H9 (cell line): ENCODE measurements around the gene RAB4B. TPM values are rescaled to one million over a fixed set of nuclear protein-coding genes. Genes with fewer than 3 reads are reported as not detected.
"Not testable (repeated sequence)": the region's sequence is repeated elsewhere in the genome, so short reads cannot be mapped to it uniquely, and the experiment has no call there.

Experiments used
- DNase-seq: peaks from one replicate; pipeline ENCODE4 v3.0.0-alpha.2; 2017
- H2AFZ ChIP-seq: one replicate; pipeline ENCODE4 v1.6.1; 2013; ENCODE audit warnings: mild to moderate bottlenecking, low read length, control low read depth, moderate library complexity
- H2AK5ac ChIP-seq: 2 replicates; pipeline ENCODE4 v1.6.1; 2013; ENCODE audit warnings: low read length, control low read depth, mixed read lengths; ENCODE audit not compliant: insufficient read length
- H2BK120ac ChIP-seq: one replicate; pipeline ENCODE4 v1.6.1; 2013; ENCODE audit warnings: low read depth, mild to moderate bottlenecking, low read length, control low read depth, inconsistent platforms; ENCODE audit not compliant: poor library complexity, severe bottlenecking
- H2BK12ac ChIP-seq: 2 replicates; pipeline ENCODE4 v1.6.1; 2013; ENCODE audit warnings: low read length, control low read depth, mixed read lengths, low read depth; ENCODE audit not compliant: insufficient read length
- H2BK15ac ChIP-seq: 2 replicates; pipeline ENCODE4 v1.6.1; 2013; ENCODE audit warnings: low read depth, low read length, control low read depth
- H2BK20ac ChIP-seq: one replicate; pipeline ENCODE4 v1.6.1; 2013; ENCODE audit warnings: low read depth, mild to moderate bottlenecking, low read length, control low read depth, inconsistent platforms; ENCODE audit not compliant: poor library complexity, severe bottlenecking
- H2BK5ac ChIP-seq: 2 replicates; pipeline ENCODE4 v1.6.1; 2013; ENCODE audit warnings: low read length, control low read depth, mixed read lengths; ENCODE audit not compliant: insufficient read length
- H3K14ac ChIP-seq: 2 replicates; pipeline ENCODE4 v1.6.1; 2013; ENCODE audit warnings: low read length, control low read depth; ENCODE audit not compliant: insufficient read depth
- H3K18ac ChIP-seq: 2 replicates; pipeline ENCODE4 v1.6.1; 2013; ENCODE audit warnings: low read depth, mild to moderate bottlenecking, mixed read lengths, low read length, control low read depth; ENCODE audit not compliant: insufficient read length
- H3K23ac ChIP-seq: 2 replicates; pipeline ENCODE4 v1.6.1; 2013; ENCODE audit warnings: low read length, control low read depth, mixed read lengths, low read depth; ENCODE audit not compliant: insufficient read length
- H3K23me2 ChIP-seq: 2 replicates; pipeline ENCODE4 v1.6.1; 2013; ENCODE audit warnings: low read depth, mild to moderate bottlenecking, mixed read lengths, low read length, control low read depth; ENCODE audit not compliant: insufficient read length, poor library complexity, severe bottlenecking
- H3K27ac ChIP-seq: 2 replicates; pipeline ENCODE4 v1.5.1; 2013; ENCODE audit warnings: low read length, control low read depth, mixed read lengths, low read depth; ENCODE audit not compliant: insufficient read length
- H3K27me3 ChIP-seq: 2 replicates; pipeline ENCODE4 v1.6.1; 2013; ENCODE audit warnings: low read length, control low read depth, inconsistent platforms; ENCODE audit not compliant: insufficient read depth
- H3K4ac ChIP-seq: 2 replicates; pipeline ENCODE4 v1.6.1; 2013; ENCODE audit warnings: low read depth, mild to moderate bottlenecking, control low read depth, inconsistent platforms, low read length, moderate library complexity
- H3K4me1 ChIP-seq: 2 replicates; pipeline ENCODE4 v1.6.1; 2013; ENCODE audit warnings: low read length, control low read depth, inconsistent platforms; ENCODE audit not compliant: insufficient read depth
- H3K4me2 ChIP-seq: 2 replicates; pipeline ENCODE4 v1.6.1; 2013; ENCODE audit warnings: low read length, control low read depth, mixed read lengths; ENCODE audit not compliant: insufficient read length, insufficient read depth
- H3K56ac ChIP-seq: 2 replicates; pipeline ENCODE4 v1.6.1; 2013; ENCODE audit warnings: low read depth, mild to moderate bottlenecking, mixed read lengths, low read length, control low read depth; ENCODE audit not compliant: insufficient read length
- H3K79me1 ChIP-seq: 2 replicates; pipeline ENCODE4 v1.6.1; 2013; ENCODE audit warnings: low read depth, mild to moderate bottlenecking, moderate library complexity, low read length, control low read depth, inconsistent platforms; ENCODE audit not compliant: insufficient read depth, poor library complexity, severe bottlenecking
- H3K79me2 ChIP-seq: 2 replicates; pipeline ENCODE4 v1.6.1; 2013; ENCODE audit warnings: low read length, control low read depth, inconsistent platforms; ENCODE audit not compliant: insufficient read depth
- H3K9ac ChIP-seq: 2 replicates; pipeline ENCODE4 v1.6.1; 2013; ENCODE audit warnings: low read length, control low read depth, mixed read lengths; ENCODE audit not compliant: insufficient read length; ENCODE audit errors: extremely low read depth
- H3K9me3 ChIP-seq: one replicate; pipeline ENCODE4 v1.6.1; 2013; ENCODE audit warnings: low read depth, low read length, inconsistent platforms; ENCODE audit not compliant: control insufficient read depth
- H3T11ph ChIP-seq: one replicate; pipeline ENCODE4 v1.6.1; 2013; ENCODE audit warnings: mild to moderate bottlenecking, low read length, control low read depth, inconsistent platforms
- H4K20me1 ChIP-seq: one replicate; pipeline ENCODE4 v1.6.1; 2013; ENCODE audit not compliant: control insufficient read depth, insufficient read length, insufficient read depth
- H4K5ac ChIP-seq: 2 replicates; pipeline ENCODE4 v1.6.1; 2013; ENCODE audit warnings: low read depth, mild to moderate bottlenecking, mixed read lengths, low read length, control low read depth; ENCODE audit not compliant: insufficient read length
- H4K8ac ChIP-seq: replicated peaks from 2 replicates; pipeline ENCODE4 v1.6.1; 2013; ENCODE audit warnings: low read length, control low read depth, mixed read lengths, low read depth; ENCODE audit not compliant: insufficient read length
- H4K91ac ChIP-seq: 2 replicates; pipeline ENCODE4 v1.6.1; 2013; ENCODE audit warnings: low read depth, mild to moderate bottlenecking, moderate library complexity, mixed read lengths, low read length, control low read depth; ENCODE audit not compliant: insufficient read length
- H3K27ac Mint-ChIP-seq, 3 experiments: 2 replicates in 2 of 3; 3 replicates in 1 of 3; pipeline ENCODE4 v1.8.0; 2020 to 2021; ENCODE audit warnings: mixed read lengths in 3 of 3, mild to moderate bottlenecking in 1 of 3, moderate library complexity in 1 of 3
- H3K27me3 Mint-ChIP-seq: 2 replicates; pipeline ENCODE4 v1.8.0; 2021; ENCODE audit warnings: low read depth, mild to moderate bottlenecking, moderate library complexity, mixed read lengths
- H3K36me3 Mint-ChIP-seq, 3 experiments: 2 replicates in 2 of 3; 3 replicates in 1 of 3; pipeline ENCODE4 v1.8.0; 2020 to 2021; ENCODE audit warnings: low read depth in 3 of 3, mixed read lengths in 3 of 3; ENCODE audit not compliant: insufficient read depth in 1 of 3
- H3K4me1 Mint-ChIP-seq, 2 experiments: 2 replicates each; pipeline ENCODE4 v1.8.0; 2020; ENCODE audit warnings: mixed read lengths in 2 of 2
- H3K4me3 Mint-ChIP-seq, 2 experiments: 2 replicates in 1 of 2; 3 replicates in 1 of 2; pipeline ENCODE4 v1.8.0; 2020 to 2021; ENCODE audit warnings: mild to moderate bottlenecking in 2 of 2, mixed read lengths in 2 of 2, moderate library complexity in 1 of 2
- H3K9me3 Mint-ChIP-seq, 2 experiments: 2 replicates in 1 of 2; 3 replicates in 1 of 2; pipeline ENCODE4 v1.8.0; 2020; ENCODE audit warnings: mild to moderate bottlenecking in 2 of 2, mixed read lengths in 2 of 2, moderate library complexity in 1 of 2
- WGBS: extraction: QIAGEN DNeasy Blood & Tissue Kit; methylation state at CpG from one replicate; pipeline ENCODE4 v1.1.7; 2013; ENCODE audit warnings: missing lambda C conversion rate, low lambda C conversion rate, mixed read lengths; ENCODE audit not compliant: insufficient read length; ENCODE audit errors: extremely low coverage; 5-methylcytosine and 5-hydroxymethylcytosine counted together
- total RNA-seq: library from RNA; stranded (reverse); gene quantifications from 2 replicates; pipeline ENCODE4 v1.2.1, GENCODE V29; 2021
- TF ChIP-seq, protein P1 (sequence below): fragments of 200-600 bp; sonication (generic); conservative IDR thresholded peaks from 3 replicates; pipeline ENCODE4 v1.8.0; 2021; ENCODE audit warnings: antibody characterized with exemption, mild to moderate bottlenecking

The RAB4B gene
- total RNA-seq, 1 experiment from 2014 or later, result 26.8 TPM

DNA sequence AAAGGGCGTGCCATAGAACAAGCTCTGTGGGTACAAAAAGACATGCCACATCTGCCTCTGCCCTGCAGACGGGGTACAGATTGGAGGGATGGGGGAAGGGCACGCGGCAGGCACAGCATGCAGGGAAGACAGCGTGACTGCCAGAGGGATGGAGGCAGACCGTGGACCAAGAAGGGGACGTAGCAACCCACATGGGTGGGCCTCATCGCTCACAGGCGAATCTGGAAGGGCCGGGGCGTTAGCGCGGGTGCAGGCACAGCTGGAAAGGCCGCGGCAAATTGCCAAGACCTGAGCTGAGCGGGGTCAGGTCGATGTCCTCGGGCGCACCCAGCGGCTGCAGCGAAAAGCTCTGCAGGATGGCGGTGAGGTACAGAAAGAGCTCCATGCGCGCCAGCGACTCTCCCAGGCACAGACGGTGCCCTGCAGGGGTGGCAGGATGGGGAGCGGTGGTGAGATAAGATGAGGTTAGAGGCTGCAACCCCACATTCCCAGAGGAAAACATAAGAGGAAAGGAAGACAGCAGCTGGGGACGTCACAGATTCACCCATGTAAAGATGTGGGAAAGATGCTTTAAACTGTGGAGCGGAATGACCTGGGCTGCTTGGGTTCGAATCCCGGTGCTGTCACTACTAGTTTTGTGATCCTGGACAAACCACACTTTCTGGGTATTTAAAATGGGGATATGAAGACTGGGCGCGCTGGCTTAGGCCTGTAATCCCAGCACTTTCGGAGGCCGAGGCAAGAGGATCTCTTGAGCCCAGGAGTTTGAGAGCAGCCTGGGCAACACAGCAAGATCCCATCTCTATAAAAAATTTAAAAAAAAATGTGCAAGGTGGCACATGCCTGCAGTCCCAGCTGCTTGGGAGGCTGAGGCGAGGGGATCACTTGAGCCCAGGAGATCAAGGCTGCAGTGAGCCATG is 40.7 kb downstream of the RAB4B start:
- TF ChIP-seq, protein P1, sequence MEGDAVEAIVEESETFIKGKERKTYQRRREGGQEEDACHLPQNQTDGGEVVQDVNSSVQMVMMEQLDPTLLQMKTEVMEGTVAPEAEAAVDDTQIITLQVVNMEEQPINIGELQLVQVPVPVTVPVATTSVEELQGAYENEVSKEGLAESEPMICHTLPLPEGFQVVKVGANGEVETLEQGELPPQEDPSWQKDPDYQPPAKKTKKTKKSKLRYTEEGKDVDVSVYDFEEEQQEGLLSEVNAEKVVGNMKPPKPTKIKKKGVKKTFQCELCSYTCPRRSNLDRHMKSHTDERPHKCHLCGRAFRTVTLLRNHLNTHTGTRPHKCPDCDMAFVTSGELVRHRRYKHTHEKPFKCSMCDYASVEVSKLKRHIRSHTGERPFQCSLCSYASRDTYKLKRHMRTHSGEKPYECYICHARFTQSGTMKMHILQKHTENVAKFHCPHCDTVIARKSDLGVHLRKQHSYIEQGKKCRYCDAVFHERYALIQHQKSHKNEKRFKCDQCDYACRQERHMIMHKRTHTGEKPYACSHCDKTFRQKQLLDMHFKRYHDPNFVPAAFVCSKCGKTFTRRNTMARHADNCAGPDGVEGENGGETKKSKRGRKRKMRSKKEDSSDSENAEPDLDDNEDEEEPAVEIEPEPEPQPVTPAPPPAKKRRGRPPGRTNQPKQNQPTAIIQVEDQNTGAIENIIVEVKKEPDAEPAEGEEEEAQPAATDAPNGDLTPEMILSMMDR, result peak; percentile 52
- Mint-ChIP-seq H3K4me1 (peaks cover 24 to 30% of the 10 kb centered on the region in 2 experiments), H3K27ac (peak overlapping the region in 2 of 3 experiments; percentile 14 to 36; a peak in 1 of 7 replicates), H3K4me3 (peak overlapping the region; percentile 49 to 61), H3K27me3 (peaks cover 43% of the 10 kb centered on the region)
- not testable (repeated sequence) for H2BK12ac ChIP-seq, H3K14ac ChIP-seq, H3K79me2 ChIP-seq, H3K9me3 Mint-ChIP-seq, H2AK5ac ChIP-seq, H3K27me3 ChIP-seq, H3T11ph ChIP-seq, H3K36me3 Mint-ChIP-seq, H4K20me1 ChIP-seq, H3K4ac ChIP-seq, H2BK15ac ChIP-seq, H4K91ac ChIP-seq, H3K56ac ChIP-seq, H3K9me3 ChIP-seq, H3K18ac ChIP-seq, H4K8ac ChIP-seq, H3K9ac ChIP-seq, H4K5ac ChIP-seq, H3K27ac ChIP-seq, H2BK20ac ChIP-seq, H3K79me1 ChIP-seq, H3K23ac ChIP-seq, H3K4me1 ChIP-seq, H2BK5ac ChIP-seq, H2AFZ ChIP-seq, H3K23me2 ChIP-seq, H2BK120ac ChIP-seq
- WGBS, result no CpG with 5 or more reads among the region's 36 CpGs
- DNase-seq, result peak; percentile 74
- peak overlapping the region; percentile 52 for H3K4me2 ChIP-seq
